H1 (cell line): ENCODE measurements around the gene NR1I2. TPM values are rescaled to one million over a fixed set of nuclear protein-coding genes. Genes with fewer than 3 reads are reported as not detected.

Source experiments
- CTCF ChIA-PET: fragments of 300-600 bp; sonication (Branson Sonifier 250); formaldehyde crosslinking; loops from one replicate; lab custom pipeline; 2021; ENCODE audit not compliant: partially characterized antibody; lab: Charles Lee
- POLR2A ChIA-PET: fragments of 300-600 bp; sonication (Branson Sonifier 250); formaldehyde crosslinking; loops from one replicate; lab custom pipeline; 2021; ENCODE audit warnings: inconsistent platforms; ENCODE audit not compliant: partially characterized antibody; lab: Charles Lee
- DNase-seq, 2 experiments: peaks; one replicate each; pipeline versions ENCODE4 v3.0.0 to v3.0.0-alpha.2; 2010 to 2022; ENCODE audit warnings: low spot score in 2 of 2, low read depth in 1 of 2, mixed read lengths in 1 of 2
- FAIRE-seq: peaks from 2 replicates; lab custom pipeline; 2011; peaks lifted over from hg19 to GRCh38; lab: Jason Lieb, UNC
- H2AFZ ChIP-seq: 2 replicates; pipeline ENCODE4 v1.8.1; 2012; ENCODE audit warnings: low read length, inconsistent platforms
- H2AK5ac ChIP-seq: 2 replicates; pipeline ENCODE4 v1.6.1; 2013; ENCODE audit warnings: low read depth, low read length
- H2BK120ac ChIP-seq: replicated peaks from 2 replicates; pipeline ENCODE3; 2013; ENCODE audit warnings: low read depth, low read length, inconsistent platforms
- H2BK12ac ChIP-seq: 2 replicates; pipeline ENCODE4 v1.6.1; 2013; ENCODE audit warnings: low read depth, low read length
- H2BK15ac ChIP-seq: 2 replicates; pipeline ENCODE4 v1.6.1; 2013; ENCODE audit warnings: low read length
- H2BK20ac ChIP-seq: 2 replicates; pipeline ENCODE4 v1.6.1; 2013; ENCODE audit warnings: low read length
- H2BK5ac ChIP-seq: 2 replicates; pipeline ENCODE4 v1.6.1; 2013; ENCODE audit warnings: low read depth, low read length
- H3K14ac ChIP-seq: 2 replicates; pipeline ENCODE4 v1.6.1; 2013; ENCODE audit warnings: inconsistent platforms; ENCODE audit not compliant: insufficient read length
- H3K18ac ChIP-seq: 2 replicates; pipeline ENCODE4 v1.6.1; 2013; ENCODE audit warnings: low read length; ENCODE audit errors: extremely low read depth
- H3K23ac ChIP-seq: 2 replicates; pipeline ENCODE4 v1.6.1; 2013; ENCODE audit warnings: inconsistent platforms; ENCODE audit not compliant: insufficient read length
- H3K23me2 ChIP-seq: 2 replicates; pipeline ENCODE4 v1.6.1; 2013; ENCODE audit warnings: low read depth, low read length
- H3K27ac ChIP-seq: 2 replicates; pipeline ENCODE4 v1.6.1; 2011; ENCODE audit warnings: low read depth, low read length, inconsistent platforms
- H3K27me3 ChIP-seq, 4 experiments: replicated peaks in 1 of 4; 1 replicate in 1 of 4; 2 replicates in 3 of 4; pipeline versions ENCODE4 v1.6.1 to v1.8.1; 2011 to 2013; ENCODE audit warnings: low read length in 3 of 4, mild to moderate bottlenecking in 3 of 4, inconsistent platforms in 2 of 4, mixed read lengths in 2 of 4, moderate library complexity in 1 of 4; ENCODE audit not compliant: control insufficient read depth in 3 of 4, insufficient read depth in 3 of 4; ENCODE audit errors: extremely low read depth in 1 of 4
- H3K36me3 ChIP-seq, 4 experiments: 2 replicates each; pipeline versions ENCODE4 v1.6.1 to v1.8.1; 2011 to 2013; ENCODE audit warnings: mild to moderate bottlenecking in 4 of 4, low read length in 3 of 4, moderate library complexity in 2 of 4, control low read depth in 1 of 4, inconsistent platforms in 1 of 4; ENCODE audit not compliant: insufficient read depth in 4 of 4, control insufficient read depth in 2 of 4
- H3K4ac ChIP-seq: replicated peaks from 2 replicates; pipeline ENCODE3; 2013; ENCODE audit warnings: low read length, low read depth, mixed read lengths, inconsistent platforms; ENCODE audit not compliant: insufficient read length
- H3K4me1 ChIP-seq, 4 experiments: replicated peaks in 1 of 4; 1 replicate in 1 of 4; 2 replicates in 3 of 4; pipeline versions ENCODE4 v1.6.1 to v1.8.1; 2011 to 2013; ENCODE audit warnings: low read length in 3 of 4, inconsistent platforms in 2 of 4, mixed read lengths in 1 of 4; ENCODE audit not compliant: insufficient read depth in 4 of 4, control insufficient read depth in 3 of 4
- H3K4me2 ChIP-seq, 2 experiments: 2 replicates each; pipeline versions ENCODE4 v1.6.1 to v1.8.1; 2011 to 2013; ENCODE audit warnings: low read depth in 2 of 2, low read length in 2 of 2, control low read depth in 1 of 2, inconsistent platforms in 1 of 2, mild to moderate bottlenecking in 1 of 2; ENCODE audit not compliant: insufficient read depth in 1 of 2
- H3K4me3 ChIP-seq, 4 experiments: fragments of 200-600, 300-600 bp in 1 of 4; sonication (generic), shearing (Covaris generic), sonication (Bioruptor Twin) in 1 of 4; 2 replicates each; pipeline versions ENCODE4 v1.5.1 to v1.8.1; 2011 to 2016; ENCODE audit warnings: low read length in 4 of 4, low read depth in 3 of 4, control low read depth in 2 of 4, inconsistent platforms in 2 of 4, mild to moderate bottlenecking in 2 of 4, mixed read lengths in 1 of 4, moderate library complexity in 1 of 4; ENCODE audit not compliant: insufficient read depth in 2 of 4; ENCODE audit errors: extremely low read depth in 1 of 4
- H3K56ac ChIP-seq: replicated peaks from 2 replicates; pipeline ENCODE3; 2013; ENCODE audit warnings: low read depth, mild to moderate bottlenecking, mixed read lengths, low read length, inconsistent platforms; ENCODE audit not compliant: insufficient read length
- H3K79me1 ChIP-seq: 2 replicates; pipeline ENCODE4 v1.6.1; 2013; ENCODE audit warnings: low read depth, low read length, control low read depth
- H3K79me2 ChIP-seq, 2 experiments: 2 replicates each; pipeline versions ENCODE4 v1.6.1 to v1.8.1; 2012 to 2013; ENCODE audit warnings: low read length in 2 of 2, mild to moderate bottlenecking in 2 of 2, inconsistent platforms in 1 of 2; ENCODE audit not compliant: insufficient read depth in 2 of 2, control insufficient read depth in 1 of 2
- H3K9ac ChIP-seq, 4 experiments: replicated peaks in 1 of 4; 1 replicate in 1 of 4; 2 replicates in 3 of 4; pipeline versions ENCODE4 v1.6.1 to v1.8.1; 2011 to 2013; ENCODE audit warnings: low read depth in 3 of 4, low read length in 3 of 4, control low read depth in 2 of 4, mild to moderate bottlenecking in 2 of 4, moderate library complexity in 2 of 4, inconsistent platforms in 1 of 4; ENCODE audit errors: extremely low read depth in 1 of 4
- H3K9me3 ChIP-seq, 2 experiments: 2 replicates each; pipeline versions ENCODE4 v1.6.1 to v1.8.1; 2012 to 2013; ENCODE audit warnings: mild to moderate bottlenecking in 2 of 2, moderate library complexity in 2 of 2, control low read depth in 1 of 2, inconsistent platforms in 1 of 2, low read depth in 1 of 2, low read length in 1 of 2, mixed read lengths in 1 of 2; ENCODE audit not compliant: insufficient read depth in 2 of 2
- H4K20me1 ChIP-seq, 2 experiments: replicated peaks in 1 of 2; 2 replicates each; pipeline versions ENCODE3 to v1.8.1; 2011 to 2013; ENCODE audit warnings: inconsistent platforms in 2 of 2, low read length in 2 of 2, mild to moderate bottlenecking in 1 of 2; ENCODE audit not compliant: insufficient read depth in 2 of 2, control insufficient read depth in 1 of 2
- H4K5ac ChIP-seq: 2 replicates; pipeline ENCODE4 v1.6.1; 2013; ENCODE audit warnings: low read length, low read depth, mixed read lengths, inconsistent platforms; ENCODE audit not compliant: insufficient read length
- H4K8ac ChIP-seq: 2 replicates; pipeline ENCODE4 v1.8.0; 2013; ENCODE audit warnings: mild to moderate bottlenecking, moderate library complexity, low read length, inconsistent platforms; ENCODE audit not compliant: insufficient read depth; ENCODE audit errors: extremely low read depth
- H4K91ac ChIP-seq: replicated peaks from 2 replicates; pipeline ENCODE3; 2013; ENCODE audit warnings: low read length, mixed read lengths, inconsistent platforms; ENCODE audit not compliant: insufficient read length
- ASH2L ChIP-seq: fragments of 200-600, 300-600 bp; sonication (generic); IDR thresholded peaks from one replicate; pipeline ENCODE4 v1.7.1; 2017; ENCODE audit warnings: low read length
- BCL11A ChIP-seq, 2 experiments: IDR thresholded peaks; one replicate each; pipeline ENCODE4 v1.6.1; 2011; ENCODE audit warnings: low read depth in 2 of 2, low read length in 2 of 2, mild to moderate bottlenecking in 2 of 2
- BRCA1 ChIP-seq: IDR thresholded peaks from 2 replicates; pipeline ENCODE4 v1.6.1; 2012; ENCODE audit warnings: low read depth, low read length, improper control_type of control experiment
- CHD1 ChIP-seq: IDR thresholded peaks from 2 replicates; pipeline ENCODE4 v1.6.1; 2012; ENCODE audit warnings: low read depth, low read length, improper control_type of control experiment
- CREB1 ChIP-seq: IDR thresholded peaks from 2 replicates; pipeline ENCODE4 v1.6.1; 2012; ENCODE audit warnings: inconsistent platforms
- EGR1 ChIP-seq: IDR thresholded peaks from 2 replicates; pipeline ENCODE4 v1.6.1; 2011; ENCODE audit warnings: low read depth, low read length, borderline replicate concordance
- EZH2 ChIP-seq: fragments of 200-600 bp; sonication (generic); IDR thresholded peaks from 2 replicates; pipeline ENCODE4 v1.7.1; 2012; ENCODE audit warnings: low read depth, mild to moderate bottlenecking, moderate library complexity, low read length, inconsistent platforms; ENCODE audit not compliant: severe bottlenecking
- JUN ChIP-seq: IDR thresholded peaks from 2 replicates; pipeline ENCODE4 v1.6.1; 2011; ENCODE audit warnings: low read depth, mild to moderate bottlenecking, improper control_type of control experiment, low read length
- KDM4A ChIP-seq: IDR thresholded peaks from one replicate; pipeline ENCODE4 v1.7.1; 2012; ENCODE audit warnings: low read depth, mild to moderate bottlenecking, moderate library complexity, low read length, inconsistent platforms; ENCODE audit not compliant: severe bottlenecking
- KDM5A ChIP-seq: fragments of 200-600 bp; IDR thresholded peaks from 2 replicates; pipeline ENCODE4 v1.7.1; 2012; ENCODE audit warnings: mild to moderate bottlenecking, low read length, inconsistent platforms, mixed read lengths
- POU5F1 ChIP-seq: IDR thresholded peaks from 2 replicates; pipeline ENCODE4 v1.6.1; 2011; ENCODE audit warnings: low read depth, mild to moderate bottlenecking, low read length, moderate library complexity
- RBBP5 ChIP-seq: IDR thresholded peaks from 2 replicates; pipeline ENCODE4 v1.7.1; 2012; ENCODE audit warnings: low read depth, mild to moderate bottlenecking, inconsistent platforms, low read length, moderate library complexity, borderline replicate concordance
- RNF2 ChIP-seq: fragments of 200-900, 300-1000 bp; sonication (generic); IDR thresholded peaks from 2 replicates; pipeline ENCODE4 v1.7.1; 2016; ENCODE audit warnings: borderline replicate concordance, low read depth, mild to moderate bottlenecking, antibody characterized with exemption, low read length; ENCODE audit not compliant: poor library complexity, severe bottlenecking; ENCODE audit errors: missing control alignments
- SIRT6 ChIP-seq: IDR thresholded peaks from one replicate; pipeline ENCODE4 v1.7.1; 2012; ENCODE audit warnings: low read length, inconsistent platforms
- TAF7 ChIP-seq: optimal IDR thresholded peaks from 2 replicates; pipeline ENCODE3; 2011; ENCODE audit warnings: low read depth, mild to moderate bottlenecking, inconsistent platforms, low read length, moderate library complexity, borderline replicate concordance
- TEAD4 ChIP-seq: IDR thresholded peaks from 2 replicates; pipeline ENCODE4 v1.6.1; 2012; ENCODE audit warnings: low read depth, low read length, inconsistent platforms, mixed read lengths
- WGBS, 2 experiments: shearing (Covaris generic) in 1 of 2; methylation state at CpG; one replicate each; pipeline versions ENCODE4 v1.1.6 to v1.1.7; 2013 to 2015; ENCODE audit warnings: low lambda C conversion rate in 2 of 2, mixed read lengths in 2 of 2, inconsistent platforms in 1 of 2, low coverage in 1 of 2, missing lambda C conversion rate in 1 of 2; ENCODE audit not compliant: insufficient replicate concordance in 2 of 2, insufficient coverage in 1 of 2, insufficient read length in 1 of 2; ENCODE audit errors: extremely low coverage in 1 of 2, missing lambda C conversion rate in 1 of 2; 5-methylcytosine and 5-hydroxymethylcytosine counted together
- polyA plus RNA-seq, 7 experiments: library from polyadenylated mRNA; depleted of rRNA in 3 of 7; stranded (reverse) in 5 of 7; unstranded in 2 of 7; fragments of >200 nt in 5 of 7; fragments of 200-250 nt in 2 of 7; gene quantifications; 1 replicate in 5 of 7; 2 replicates in 1 of 7; 4 replicates in 1 of 7; pipeline versions ENCODE4 v1.2.1 to v1.2.3, GENCODE V29; 2011 to 2013; ENCODE audit warnings: missing spikeins in 2 of 7, mixed read lengths in 2 of 7
- total RNA-seq: library from RNA; stranded (reverse); fragmentation: NEBNext Ultra II Directional; extraction: Animal tissue kit (Norgen Biotek cat#: 25700); gene quantifications from 2 replicates; pipeline ENCODE4 v1.2.1, GENCODE V29; 2021

The NR1I2 gene
- total and polyA plus RNA-seq, 2 of the 8 experiments (the other 6 are each of a cell fraction or from before 2014, with no cell fraction given) = 0.28 to 1.8 TPM

GRCh38 chr3:119783255-119783654 is 1.4 kb downstream of the NR1I2 start:
- TF ChIP-seq CHD1 = no peak
- no peak for TF ChIP-seq CREB1
- no peak for TF ChIP-seq EGR1
- TF ChIP-seq KDM4A = no peak
- no peak for TF ChIP-seq RNF2
- no peak for TF ChIP-seq EZH2
- TF ChIP-seq BRCA1 = no peak
- no peak for TF ChIP-seq TAF7
- TF ChIP-seq JUN = no peak
- no peak for TF ChIP-seq TEAD4
- no peak for TF ChIP-seq BCL11A (IDR thresholded peaks at IDR 0.05; ENCODE audit: low read depth in 2 of 2, low read length in 2 of 2)
- no peak for TF ChIP-seq KDM5A
- TF ChIP-seq RBBP5 = no peak
- no peak for TF ChIP-seq SIRT6
- TF ChIP-seq POU5F1 = no peak
- TF ChIP-seq ASH2L = no peak
- TF ChIP-seq, all 59 proteins: peak for 0
- H4K8ac ChIP-seq = no peak overlapping the region
- H3K9me3 ChIP-seq = no peaks in the 10 kb centered on the region
- no peak for FAIRE-seq
- no peak overlapping the region for H4K91ac ChIP-seq
- H3K14ac ChIP-seq = no peak overlapping the region
- no peak overlapping the region for H3K4me2 ChIP-seq
- H2BK12ac ChIP-seq = no peak overlapping the region
- H3K79me2 ChIP-seq = no peaks in the 10 kb centered on the region
- H4K20me1 ChIP-seq = no peaks in the 10 kb centered on the region
- H3K9ac ChIP-seq = no peak overlapping the region
- H4K5ac ChIP-seq = no peak overlapping the region
- no peak overlapping the region for H3K4ac ChIP-seq
- ChIA-PET POLR2A (no interaction called here), CTCF (interaction anchor here (0.8 to 1.4 kb wide), 3 partner anchors 8 to 257 kb away, joined by 3 to 5 read pairs (median 3); no protein-coding TSS in a partner anchor)
- H3K18ac ChIP-seq = no peak overlapping the region
- no peak for DNase-seq
- no peaks in the 10 kb centered on the region for H3K4me1 ChIP-seq
- no peak overlapping the region for H2BK20ac ChIP-seq
- no peak overlapping the region for H2BK15ac ChIP-seq
- no peak overlapping the region for H3K23ac ChIP-seq
- no peak overlapping the region for H2BK5ac ChIP-seq
- no peak overlapping the region for H3K27ac ChIP-seq
- H3K27me3 ChIP-seq = no peaks in the 10 kb centered on the region
- no peaks in the 10 kb centered on the region for H3K79me1 ChIP-seq
- H3K23me2 ChIP-seq = no peaks in the 10 kb centered on the region
- H3K4me3 ChIP-seq = no peak overlapping the region
- H3K56ac ChIP-seq = no peak overlapping the region
- WGBS, 2 experiments = 79% methylated on average over 2 of the region's 2 CpGs; no CpG with 5 or more reads in 1 of the 2 experiments
- H2AK5ac ChIP-seq = no peak overlapping the region
- H3K36me3 ChIP-seq = no peaks in the 10 kb centered on the region
- no peak overlapping the region for H2AFZ ChIP-seq
- no peak overlapping the region for H2BK120ac ChIP-seq
